PC-3 (cell line): Measurements from ENCODE around the gene PRR14L.

Experiments
- CTCF ChIP-seq: fragments of 300-600 bp; sonication (generic); conservative IDR thresholded peaks from 2 replicates; pipeline ENCODE4 v1.5.1; 2017; ENCODE audit warnings: antibody characterized with exemption, low read depth, mild to moderate bottlenecking, low read length
- EZH2 ChIP-seq: fragments of 300-600 bp; sonication (generic); IDR thresholded peaks from one replicate; pipeline ENCODE4 v1.6.1; 2017; ENCODE audit warnings: antibody characterized with exemption, mild to moderate bottlenecking, low read length; ENCODE audit not compliant: unreplicated experiment

GRCh38 chr22:31732089-31732829, 17.7 kb downstream of the PRR14L start:
- TF ChIP-seq EZH2 (no peak), CTCF (no peak)
